ENCODE measurements around the gene B3GALT5.

DNA sequence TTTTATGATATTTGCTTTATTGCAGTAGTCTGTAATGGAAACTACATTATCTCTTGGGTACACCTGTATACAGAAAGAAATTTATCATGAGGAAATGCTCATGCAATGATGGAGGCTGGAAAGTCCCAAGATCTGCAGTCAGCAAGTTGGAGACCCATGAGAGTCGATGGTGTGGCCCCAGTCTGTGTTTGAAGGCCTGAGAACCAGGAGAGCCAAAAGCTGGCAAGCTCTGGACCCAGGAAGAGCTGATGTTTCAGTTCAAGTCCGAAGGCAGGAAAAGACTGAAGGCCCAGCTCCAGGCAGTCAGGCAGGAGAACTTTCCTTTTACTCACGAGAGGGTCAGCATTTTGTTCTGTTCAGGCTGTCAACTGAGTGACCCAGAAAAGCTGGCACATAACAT, 42.2 kb downstream of the B3GALT5 start:
- no peak for TF ChIP-seq MAFK (IDR thresholded peaks at IDR 0.05; ENCODE audit: low read depth, low read length)
- TF ChIP-seq POLR2A (IDR thresholded peaks at IDR 0.05; ENCODE audit: low read depth, low read length): no peak
- TF ChIP-seq, protein P1, sequence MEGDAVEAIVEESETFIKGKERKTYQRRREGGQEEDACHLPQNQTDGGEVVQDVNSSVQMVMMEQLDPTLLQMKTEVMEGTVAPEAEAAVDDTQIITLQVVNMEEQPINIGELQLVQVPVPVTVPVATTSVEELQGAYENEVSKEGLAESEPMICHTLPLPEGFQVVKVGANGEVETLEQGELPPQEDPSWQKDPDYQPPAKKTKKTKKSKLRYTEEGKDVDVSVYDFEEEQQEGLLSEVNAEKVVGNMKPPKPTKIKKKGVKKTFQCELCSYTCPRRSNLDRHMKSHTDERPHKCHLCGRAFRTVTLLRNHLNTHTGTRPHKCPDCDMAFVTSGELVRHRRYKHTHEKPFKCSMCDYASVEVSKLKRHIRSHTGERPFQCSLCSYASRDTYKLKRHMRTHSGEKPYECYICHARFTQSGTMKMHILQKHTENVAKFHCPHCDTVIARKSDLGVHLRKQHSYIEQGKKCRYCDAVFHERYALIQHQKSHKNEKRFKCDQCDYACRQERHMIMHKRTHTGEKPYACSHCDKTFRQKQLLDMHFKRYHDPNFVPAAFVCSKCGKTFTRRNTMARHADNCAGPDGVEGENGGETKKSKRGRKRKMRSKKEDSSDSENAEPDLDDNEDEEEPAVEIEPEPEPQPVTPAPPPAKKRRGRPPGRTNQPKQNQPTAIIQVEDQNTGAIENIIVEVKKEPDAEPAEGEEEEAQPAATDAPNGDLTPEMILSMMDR (conservative IDR thresholded peaks at IDR 0.05; ENCODE audit: low read depth, low read length): no peak
- TF ChIP-seq BHLHE40 (IDR thresholded peaks at IDR 0.05; ENCODE audit: low read depth, low read length): no peak
- no peak for TF ChIP-seq MXI1 (IDR thresholded peaks at IDR 0.05; ENCODE audit: borderline replicate concordance, low read depth, low read length)
- no peak for TF ChIP-seq FOS (IDR thresholded peaks at IDR 0.05; ENCODE audit: low read depth, low read length)
- TF ChIP-seq RAD21 (IDR thresholded peaks at IDR 0.05; ENCODE audit: low read length): no peak
- TF ChIP-seq MAZ (IDR thresholded peaks at IDR 0.05; ENCODE audit: borderline replicate concordance, low read depth, low read length): no peak
- no peak for TF ChIP-seq RFX5 (IDR thresholded peaks at IDR 0.05; ENCODE audit: low read depth, low read length)
- no peak for TF ChIP-seq RCOR1 (IDR thresholded peaks at IDR 0.05; ENCODE audit: insufficient replicate concordance, low read length)
- TF ChIP-seq, protein P2, sequence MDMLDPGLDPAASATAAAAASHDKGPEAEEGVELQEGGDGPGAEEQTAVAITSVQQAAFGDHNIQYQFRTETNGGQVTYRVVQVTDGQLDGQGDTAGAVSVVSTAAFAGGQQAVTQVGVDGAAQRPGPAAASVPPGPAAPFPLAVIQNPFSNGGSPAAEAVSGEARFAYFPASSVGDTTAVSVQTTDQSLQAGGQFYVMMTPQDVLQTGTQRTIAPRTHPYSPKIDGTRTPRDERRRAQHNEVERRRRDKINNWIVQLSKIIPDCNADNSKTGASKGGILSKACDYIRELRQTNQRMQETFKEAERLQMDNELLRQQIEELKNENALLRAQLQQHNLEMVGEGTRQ (IDR thresholded peaks at IDR 0.05; ENCODE audit: low read depth, low read length): no peak
- TF ChIP-seq NFE2L2 (IDR thresholded peaks at IDR 0.05; ENCODE audit: low read depth, low read length): no peak
- TF ChIP-seq CEBPB (IDR thresholded peaks at IDR 0.05; ENCODE audit: low read depth, low read length): no peak
- no peak for TF ChIP-seq SMC3 (IDR thresholded peaks at IDR 0.05; ENCODE audit: low read depth, low read length)
